HG03571 (cell line): ENCODE results near the gene SUSD3.

Source experiments
- ATAC-seq: cut with Tn5 transposase; IDR thresholded peaks from one replicate; pipeline ENCODE4 v1.9.1; 2021; ENCODE audit not compliant: unreplicated experiment

SUSD3 gene

DNA sequence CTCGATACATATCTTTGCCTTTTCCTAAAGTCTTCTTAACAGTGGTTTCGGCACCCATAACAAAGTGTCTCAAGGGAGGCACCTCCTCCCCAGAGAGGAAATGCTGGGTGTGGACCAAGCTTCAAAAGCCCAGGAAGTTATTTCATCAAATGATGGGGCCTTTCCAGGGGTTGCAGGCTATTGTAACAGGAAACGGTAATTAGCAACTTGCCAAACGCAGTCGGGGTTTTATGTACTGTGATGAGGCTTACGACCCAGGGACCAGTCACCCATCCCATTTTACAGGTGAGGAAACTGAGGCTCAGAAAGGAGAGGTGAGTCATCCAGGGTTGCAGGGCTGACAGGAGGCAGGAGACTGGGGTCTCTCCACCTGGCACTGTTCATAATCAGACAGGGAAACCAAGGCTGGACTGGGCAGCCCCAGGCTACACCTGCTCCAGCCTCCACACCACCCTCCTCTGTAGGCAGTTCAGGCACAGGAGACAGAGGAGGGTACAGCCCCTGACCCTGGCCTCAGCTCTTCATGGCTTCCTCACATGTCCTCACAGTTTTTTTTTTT is 30.0 kb upstream of the SUSD3 start:
- peak; percentile 63 for ATAC-seq

DNA sequence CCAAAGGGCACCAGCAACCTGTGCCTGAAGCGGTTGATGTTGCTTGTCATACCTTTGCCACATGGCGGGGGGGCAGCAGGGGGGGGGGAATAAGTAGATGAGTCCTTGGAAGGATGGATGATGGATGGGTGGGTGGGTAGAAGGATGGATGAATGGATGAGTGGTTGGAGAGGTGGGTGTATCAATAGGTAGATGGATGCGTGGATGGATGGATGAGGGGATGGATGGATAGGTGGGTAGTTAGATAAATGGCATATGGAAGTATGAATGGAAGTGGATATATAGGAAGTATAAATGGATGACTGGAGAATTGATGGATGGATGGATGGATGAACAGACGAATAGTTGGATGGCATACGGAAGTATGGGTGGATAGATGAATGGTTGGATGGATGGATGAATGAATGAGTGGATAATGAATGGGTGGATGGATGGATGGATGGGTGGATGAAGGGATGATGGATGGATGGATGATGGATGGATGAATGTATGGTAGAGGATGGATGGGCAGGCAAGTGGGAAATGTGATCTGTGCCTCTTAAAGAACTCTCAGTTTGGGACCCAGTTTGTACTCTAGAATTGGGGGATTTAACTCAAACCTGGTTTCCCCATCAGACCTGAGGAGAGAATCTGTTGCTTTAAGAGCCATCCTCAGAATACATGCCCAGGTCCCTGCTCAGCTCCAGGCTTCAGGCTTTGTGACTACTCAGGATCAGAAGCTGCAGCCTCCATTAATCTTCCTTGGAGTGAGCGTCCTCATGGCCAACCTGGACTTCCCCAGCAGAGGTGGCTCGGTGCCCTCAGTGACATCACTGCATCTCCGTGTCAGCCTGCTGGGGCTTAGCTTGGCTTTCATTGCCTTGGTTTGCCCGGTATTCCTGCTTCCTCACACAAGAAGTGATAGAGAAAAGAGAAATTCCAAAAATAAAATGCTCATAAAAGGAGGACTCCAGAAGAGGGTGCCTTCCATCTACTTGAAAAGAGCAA is 27.6 kb upstream of the SUSD3 start:
- ATAC-seq = no peak

DNA sequence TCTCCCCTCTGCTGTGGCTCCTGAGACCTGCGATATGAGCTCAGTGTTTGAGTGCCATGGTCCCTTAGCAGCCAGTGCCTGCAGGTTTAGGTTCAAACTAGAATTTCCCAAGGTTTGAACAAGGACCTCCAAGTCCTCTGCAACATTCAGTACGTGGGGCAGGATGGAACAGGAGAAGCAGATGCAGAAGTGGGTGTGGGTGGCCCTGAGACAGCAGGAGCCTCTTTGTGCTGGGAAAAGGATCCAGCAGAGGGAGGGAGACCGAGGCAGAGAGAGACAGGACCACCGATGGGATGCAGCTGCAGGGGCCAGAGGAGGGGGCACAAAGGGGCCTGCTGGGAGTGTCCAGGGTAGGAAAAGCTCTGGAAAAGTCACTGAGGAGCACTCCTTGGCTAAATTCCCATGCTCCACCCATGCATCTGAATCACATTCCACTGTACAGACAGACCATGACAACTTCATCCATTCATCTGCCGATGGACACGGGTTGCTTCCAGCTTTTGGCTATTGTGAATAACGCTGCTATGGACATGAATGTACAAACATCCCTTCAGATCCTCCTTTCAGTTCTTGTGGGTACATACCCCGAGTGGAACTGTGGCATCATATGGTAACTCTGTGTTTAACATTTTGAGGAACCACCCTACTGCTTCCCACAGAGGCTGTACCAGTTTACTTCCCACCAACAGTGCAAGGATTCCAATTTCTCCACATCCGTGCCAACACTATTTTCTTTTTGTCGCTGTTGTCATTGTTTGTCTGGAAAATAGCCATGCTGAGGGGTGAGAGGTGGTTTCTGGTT is 26.7 kb upstream of the SUSD3 start:
- no peak for ATAC-seq

DNA sequence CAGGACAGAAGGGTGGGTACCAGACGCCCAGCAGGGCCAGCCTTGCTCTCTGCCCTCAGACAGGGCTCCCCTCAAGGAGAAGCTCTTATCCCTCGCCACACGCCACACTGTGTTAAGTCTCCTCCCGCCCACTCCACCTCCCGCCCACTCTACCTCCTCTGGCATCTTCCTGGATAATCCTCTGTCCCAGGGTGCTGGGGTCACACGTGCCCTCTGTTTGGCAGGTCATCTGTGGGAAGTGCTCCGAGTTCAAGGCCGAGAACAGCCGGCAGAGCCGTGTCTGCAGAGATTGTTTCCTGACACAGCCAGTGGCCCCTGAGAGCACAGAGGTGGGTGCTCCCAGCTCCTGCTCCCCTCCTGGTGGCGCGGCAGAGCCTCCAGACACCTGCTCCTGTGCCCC is 26.0 kb upstream of the SUSD3 start:
- no peak for ATAC-seq

DNA sequence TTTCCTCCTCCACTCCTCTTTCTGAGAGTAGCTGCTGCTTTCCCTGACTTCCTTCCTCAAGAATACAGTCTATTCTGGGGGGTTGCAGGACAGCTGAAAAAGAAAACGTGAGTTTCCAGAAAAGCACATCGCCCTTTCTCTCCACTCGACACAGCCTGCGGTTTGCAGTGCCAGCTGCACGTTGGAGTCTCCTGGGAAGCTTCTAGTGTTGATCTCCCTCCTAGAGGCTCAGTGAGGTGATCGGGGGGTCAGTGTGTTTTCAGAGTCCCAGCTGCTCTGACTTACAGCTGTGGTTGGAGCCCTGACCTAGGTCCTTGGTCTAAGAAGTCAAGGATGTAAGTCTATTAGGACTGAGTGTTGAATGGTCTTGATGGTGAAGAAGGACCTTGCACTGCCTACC is 25.0 kb upstream of the SUSD3 start:
- ATAC-seq = no peak

DNA sequence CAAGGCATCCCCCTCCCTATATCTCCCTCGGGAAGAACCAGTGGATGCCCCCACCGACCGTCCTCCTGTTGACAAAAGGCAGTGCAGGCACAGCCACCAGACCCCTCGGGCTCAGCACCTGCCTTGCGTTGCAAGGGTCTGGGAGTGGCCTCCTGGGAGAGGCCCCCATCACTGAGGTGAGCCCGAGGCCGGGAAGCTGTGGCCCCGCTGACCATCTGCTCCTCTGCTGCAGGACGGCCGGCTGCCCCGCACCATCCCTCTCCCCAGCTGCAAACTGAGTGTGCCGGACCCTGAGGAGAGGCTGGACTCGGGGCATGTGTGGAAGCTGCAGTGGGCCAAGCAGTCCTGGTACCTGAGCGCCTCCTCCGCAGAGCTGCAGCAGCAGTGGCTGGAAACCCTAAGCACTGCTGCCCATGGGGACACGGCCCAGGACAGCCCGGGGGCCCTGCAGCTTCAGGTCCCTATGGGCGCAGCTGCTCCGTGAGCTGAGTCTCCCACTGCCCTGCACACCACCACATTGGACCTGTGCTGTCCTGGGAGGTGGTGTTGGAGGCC is 23.3 kb upstream of the SUSD3 start:
- ATAC-seq = no peak

DNA sequence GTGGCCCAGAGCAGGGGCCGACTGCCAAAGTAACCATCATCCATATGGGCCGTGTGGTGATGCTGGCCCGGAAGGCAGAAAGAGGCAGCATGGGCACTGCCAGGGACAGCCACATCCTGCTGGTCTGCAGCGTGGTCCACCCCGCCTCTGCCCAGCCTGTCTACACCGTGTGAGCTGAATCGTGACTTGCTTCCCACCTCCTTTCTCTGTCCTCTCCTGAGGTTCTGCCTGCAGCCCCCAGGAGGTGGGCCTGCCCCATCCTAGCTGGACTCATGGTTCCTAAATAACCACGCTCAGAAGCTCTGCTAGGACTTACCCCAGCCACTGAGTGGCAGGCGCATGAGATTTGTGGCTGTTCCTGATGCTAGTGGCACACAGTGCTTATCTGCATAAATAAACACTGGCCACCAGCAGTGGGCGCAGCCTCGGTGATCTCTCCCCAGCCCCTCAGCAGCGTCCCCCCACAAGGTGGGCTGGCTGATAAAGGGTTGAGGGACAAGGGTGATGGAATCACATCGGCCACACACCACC is 22.6 kb upstream of the SUSD3 start:
- no peak for ATAC-seq

DNA sequence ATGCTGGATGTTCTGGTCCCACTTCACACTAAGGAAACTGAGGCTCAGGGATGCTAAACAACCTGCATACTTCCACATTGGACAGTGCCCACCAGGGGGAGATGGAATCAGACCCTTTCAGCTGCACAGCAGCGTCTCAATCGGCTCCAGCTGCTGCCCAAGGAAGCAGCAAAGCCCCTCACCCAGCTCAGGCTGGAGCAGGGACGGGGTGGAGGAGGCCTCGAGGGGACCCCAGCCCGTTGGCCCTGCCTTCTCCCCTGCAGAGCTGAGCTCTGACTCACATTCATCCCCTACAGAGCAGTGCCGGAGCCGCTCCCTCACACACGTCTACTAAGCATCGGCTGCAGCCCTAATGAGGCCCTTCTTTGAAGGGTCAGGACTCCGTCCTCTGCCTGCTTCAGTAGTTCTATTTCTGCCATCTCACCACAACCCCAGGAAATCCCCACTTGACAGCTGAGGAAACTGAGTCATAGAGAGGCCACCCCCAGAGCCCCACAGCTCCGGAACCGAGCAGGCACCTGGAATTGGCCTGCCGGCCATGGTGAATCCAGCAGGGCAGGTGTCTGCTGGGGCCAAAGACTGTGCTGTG is 21.5 kb upstream of the SUSD3 start:
- ATAC-seq = no peak

DNA sequence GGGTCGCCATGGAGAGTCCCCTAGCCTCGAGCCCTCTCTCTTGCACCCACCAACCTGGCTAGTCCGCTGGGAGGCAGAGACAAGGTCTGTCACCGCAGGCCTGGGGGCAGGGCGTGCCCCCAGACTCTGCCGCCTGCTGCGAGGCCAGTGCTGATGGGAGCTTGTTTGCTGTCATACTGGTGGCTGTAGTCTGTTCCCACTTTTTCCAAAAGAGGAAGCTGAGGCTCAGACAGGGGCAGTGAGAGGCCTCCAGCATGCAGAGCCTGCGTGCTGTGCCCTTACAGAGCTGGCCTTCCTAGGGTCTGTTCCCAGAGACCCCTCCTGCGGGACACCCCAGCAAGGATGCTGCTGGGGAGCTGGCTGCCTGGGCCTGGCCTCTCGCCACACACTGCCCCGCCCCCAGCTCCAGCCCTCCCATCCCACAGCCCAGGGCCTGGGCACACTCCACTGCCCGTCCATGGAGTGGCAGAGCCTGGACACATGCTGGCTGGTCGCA is 21.0 kb upstream of the SUSD3 start:
- no peak for ATAC-seq

DNA sequence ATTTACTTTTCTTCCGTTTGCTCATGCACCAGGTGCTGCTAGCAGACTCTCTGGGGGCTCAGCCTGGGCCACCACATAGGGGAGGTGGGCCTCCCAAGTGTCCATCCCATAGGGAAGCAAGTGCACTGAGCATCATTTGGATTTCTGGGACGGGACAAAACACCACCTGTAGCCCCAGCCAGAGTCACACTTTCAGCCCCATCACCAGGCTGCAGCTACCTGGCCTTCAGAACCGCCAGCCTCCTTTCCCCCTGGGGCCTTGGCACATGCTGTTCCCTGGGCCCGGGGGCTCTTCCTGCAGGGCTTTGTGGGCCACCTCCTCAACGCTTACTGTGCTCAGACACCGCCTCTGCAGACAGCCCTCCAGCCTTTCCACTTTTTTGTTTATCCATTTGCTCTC is 19.6 kb upstream of the SUSD3 start:
- no peak for ATAC-seq

DNA sequence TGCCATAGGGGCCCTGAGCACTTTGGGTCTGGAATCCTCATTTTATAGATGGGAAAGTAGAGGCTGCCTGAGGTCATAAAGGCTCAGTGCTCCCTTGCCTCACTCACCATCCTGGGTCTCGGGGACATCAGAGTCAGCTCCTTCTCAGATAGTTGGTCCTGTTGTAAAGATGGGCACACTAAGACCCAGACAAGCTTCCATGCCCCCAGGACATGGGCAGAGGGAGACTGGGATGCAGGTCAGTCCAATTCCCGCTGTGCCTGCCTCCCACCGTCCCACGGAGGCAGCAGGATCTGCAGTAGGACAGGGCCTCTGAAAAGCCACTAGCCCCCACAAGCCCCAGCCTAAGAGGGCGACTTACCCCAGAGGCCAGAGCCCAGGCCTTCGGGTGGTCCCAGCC is 19.0 kb upstream of the SUSD3 start:
- ATAC-seq = no peak

DNA sequence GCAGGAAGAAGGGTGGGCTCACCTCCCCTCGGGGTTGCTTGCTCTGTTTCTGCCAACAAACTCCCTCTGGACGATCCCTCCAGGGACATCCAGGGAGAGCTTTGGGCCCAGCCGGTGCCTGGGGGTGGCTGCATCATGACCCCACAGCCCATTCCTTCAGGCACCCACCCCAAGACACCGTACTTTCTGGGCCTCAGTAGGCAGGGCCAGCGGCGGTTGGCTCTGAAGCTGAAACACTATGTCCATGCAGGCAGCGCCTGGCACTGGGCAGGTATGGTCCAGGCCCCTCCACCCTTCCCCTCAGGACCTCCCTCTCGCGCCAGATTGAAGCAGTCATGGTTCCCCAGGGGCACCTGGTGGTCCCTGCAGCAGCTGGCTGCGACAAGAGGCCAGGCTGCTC is 18.5 kb upstream of the SUSD3 start:
- no peak for ATAC-seq

DNA sequence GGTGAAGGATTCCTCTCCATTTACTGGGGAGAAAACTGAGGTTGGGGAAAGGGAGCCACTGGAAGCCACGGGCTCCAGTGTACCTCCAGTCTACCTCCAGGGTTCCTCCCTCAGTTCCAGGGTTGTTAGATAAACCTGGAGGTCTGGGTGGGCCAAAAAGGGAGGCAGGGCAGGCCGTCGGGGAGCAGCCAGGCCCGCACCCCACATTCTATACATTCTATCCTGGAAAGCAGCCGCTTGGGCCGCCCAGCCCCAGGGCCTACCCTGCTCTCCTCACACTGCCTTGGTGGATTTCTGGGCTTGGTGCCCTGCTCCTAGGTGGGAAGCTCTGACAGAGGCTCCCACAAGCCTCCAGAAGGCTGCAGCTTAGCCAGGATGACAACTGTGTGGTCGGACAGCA is 18.1 kb upstream of the SUSD3 start:
- no peak for ATAC-seq

DNA sequence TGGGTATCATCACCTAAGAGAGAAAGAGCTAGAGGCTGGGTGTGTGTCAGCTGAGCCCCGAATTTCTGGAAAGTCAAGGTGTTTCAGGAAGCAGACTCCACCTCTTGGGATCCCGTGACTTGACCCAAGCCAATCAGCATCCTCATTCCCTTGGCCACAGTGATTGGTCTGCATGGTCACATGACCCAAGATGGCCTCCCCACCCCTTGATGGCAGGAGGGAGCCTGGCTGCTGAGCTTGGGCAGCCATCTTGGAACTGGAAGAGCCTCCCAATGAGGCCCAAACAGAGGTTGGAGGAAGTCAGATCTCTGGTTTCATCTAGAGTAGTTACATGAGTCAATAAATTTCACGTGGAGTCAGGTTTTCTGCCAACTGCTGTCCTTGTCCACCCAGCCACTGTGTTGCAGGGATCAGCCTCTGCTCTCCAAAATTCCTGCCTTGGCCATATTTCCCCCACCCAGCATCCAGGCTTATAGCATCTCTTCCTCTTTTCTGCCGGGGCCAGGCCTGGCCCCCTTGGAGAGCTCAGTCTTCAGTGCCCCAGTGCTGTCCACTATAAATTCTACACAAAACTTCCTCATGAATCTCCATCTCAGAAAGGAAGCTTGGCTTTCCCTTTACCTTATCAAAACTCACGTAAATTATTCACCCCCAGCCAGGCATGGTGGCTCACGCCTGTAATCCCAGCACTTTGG is 17.2 kb upstream of the SUSD3 start:
- no peak for ATAC-seq

DNA sequence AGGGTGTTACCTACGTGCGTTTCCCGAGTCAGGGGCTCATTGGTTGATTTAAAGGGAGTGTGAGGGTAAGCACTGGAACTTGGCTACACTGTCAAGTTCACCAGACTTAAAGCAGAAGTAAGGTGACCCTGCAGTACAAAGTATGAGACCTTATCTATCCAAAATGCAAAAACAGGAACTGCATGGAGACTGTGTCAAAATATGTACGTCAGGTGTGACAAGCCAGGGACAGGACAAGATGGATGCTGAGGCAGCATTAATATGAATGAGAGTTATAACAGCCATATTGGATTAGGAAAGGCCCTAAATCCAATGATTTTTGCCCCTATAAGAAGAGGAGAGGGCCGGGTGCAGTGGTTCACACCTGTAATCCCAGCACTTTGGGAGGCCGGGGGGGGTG is 15.4 kb upstream of the SUSD3 start:
- no peak for ATAC-seq

DNA sequence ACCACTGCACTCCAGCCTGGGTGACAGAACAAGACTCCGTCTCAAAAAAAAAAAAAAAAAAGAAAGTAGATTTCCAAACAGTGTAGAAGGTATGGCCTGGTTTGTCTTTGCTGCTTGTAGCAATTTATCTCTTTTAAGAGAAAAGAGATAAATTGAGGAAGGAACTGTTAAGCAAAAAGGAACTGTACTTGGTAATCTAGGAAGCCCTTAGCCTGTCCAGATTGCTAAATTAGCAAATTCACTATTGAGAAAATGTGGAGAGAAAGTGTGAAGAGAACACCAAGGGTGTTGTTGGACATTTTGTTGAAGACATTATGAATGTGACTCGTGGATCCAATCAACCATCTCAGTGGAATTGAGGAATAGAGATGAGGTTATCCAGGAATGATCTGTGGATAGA is 13.0 kb upstream of the SUSD3 start:
- no peak for ATAC-seq

DNA sequence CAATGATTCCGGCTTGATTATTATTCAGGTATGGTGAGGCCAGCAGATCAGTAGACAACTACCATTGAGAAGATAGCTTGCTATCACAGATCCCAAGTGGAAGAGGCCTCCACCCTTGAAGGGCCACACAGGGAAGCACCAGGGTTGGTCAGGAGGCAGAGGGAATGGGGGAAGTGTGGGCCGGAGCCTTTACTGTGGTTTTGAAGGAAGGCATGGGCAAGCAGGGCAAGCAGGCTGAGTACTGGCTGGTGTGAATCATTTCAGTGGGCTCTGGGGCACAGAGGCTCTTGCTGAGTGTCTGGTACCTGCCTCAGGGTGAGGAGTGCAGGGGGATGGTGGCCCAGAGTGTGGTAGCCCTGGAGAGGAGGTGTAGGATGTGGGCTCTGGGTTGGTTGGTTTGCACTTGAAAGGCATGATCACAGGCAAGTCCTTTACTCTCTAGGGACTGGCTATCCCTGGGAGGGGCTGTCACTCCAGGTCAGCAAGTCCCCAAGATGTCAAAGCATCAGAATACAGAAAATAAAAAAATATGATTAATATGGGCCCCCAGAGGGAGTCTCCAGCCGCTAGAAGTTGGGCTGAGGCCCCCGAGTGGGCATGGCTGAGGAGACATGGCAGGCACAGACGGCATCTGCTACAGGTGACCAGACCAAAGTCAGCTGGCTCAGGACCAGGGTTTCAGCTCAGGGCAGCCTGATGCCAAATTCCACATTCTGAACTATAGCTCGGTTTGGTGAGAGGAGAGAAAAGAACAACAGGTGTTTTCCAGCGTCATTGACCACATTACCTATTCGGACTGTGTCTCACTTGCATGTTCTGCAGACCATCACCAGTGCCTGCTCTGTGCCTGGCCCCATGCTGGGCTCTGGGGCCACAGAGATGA is 9.7 kb upstream of the SUSD3 start:
- ATAC-seq = no peak

DNA sequence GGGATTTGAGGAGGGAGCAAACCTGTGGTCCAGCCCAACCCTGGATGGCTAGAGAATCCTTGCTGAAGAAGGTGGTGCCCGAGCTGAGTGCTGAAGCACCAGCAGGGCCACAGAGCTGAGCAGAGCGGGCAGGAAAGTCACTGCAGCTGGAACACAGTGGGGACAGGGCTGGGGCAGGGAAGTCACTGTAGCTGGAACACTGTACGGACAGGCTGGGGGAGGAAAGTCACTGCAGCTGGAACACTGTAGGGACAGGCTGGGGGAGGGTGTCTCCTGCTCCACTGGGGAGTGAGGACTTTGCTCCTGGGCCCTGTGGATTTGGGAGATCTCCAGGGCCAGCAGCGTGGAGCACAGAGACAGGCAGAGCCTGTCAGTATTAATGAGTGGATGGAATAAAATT is 9.0 kb upstream of the SUSD3 start:
- ATAC-seq = no peak

DNA sequence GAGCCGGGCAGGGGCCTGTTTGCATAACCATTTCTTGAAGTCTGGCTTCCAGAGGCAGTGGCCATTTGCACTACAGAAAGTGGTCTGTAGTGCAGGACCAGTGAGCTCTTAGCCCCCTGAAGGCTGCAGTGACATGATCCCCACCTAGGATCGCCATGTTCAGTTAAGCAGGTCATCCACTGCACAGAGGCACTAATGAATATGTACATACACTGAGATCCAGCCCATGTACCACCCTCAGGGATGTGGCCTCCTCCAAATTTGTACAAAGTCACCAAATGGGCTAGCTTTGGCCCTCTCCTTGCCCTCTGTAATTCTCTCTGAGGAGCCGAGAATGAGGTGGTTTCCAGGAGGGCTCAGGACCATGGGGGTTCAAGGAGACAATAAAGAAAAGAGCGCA is 8.3 kb upstream of the SUSD3 start:
- no peak for ATAC-seq
